Central memory CD4-positive, alpha-beta T cell (primary cell): ENCODE measurements around the gene KMT2C.
"Not testable (repeated sequence)": the region's sequence is repeated elsewhere in the genome, so short reads cannot be mapped to it uniquely, and the experiment has no call there.

Source experiments
- DNase-seq: peaks from one replicate; pipeline ENCODE4 v3.0.0; 2022

Gene KMT2C

GRCh38 chr7:152286972-152287371 is 148.8 kb downstream of the KMT2C start:
- not testable (repeated sequence) for DNase-seq

GRCh38 chr7:152286219-152286618 is 149.6 kb downstream of the KMT2C start:
- DNase-seq: not testable (repeated sequence)

GRCh38 chr7:152284998-152285397 is 150.8 kb downstream of the KMT2C start:
- DNase-seq: not testable (repeated sequence)

- DNase-seq: not testable (repeated sequence)
Measured at GRCh38 chr7:152277687-152278086, 158.1 kb downstream of the KMT2C start.

DNA sequence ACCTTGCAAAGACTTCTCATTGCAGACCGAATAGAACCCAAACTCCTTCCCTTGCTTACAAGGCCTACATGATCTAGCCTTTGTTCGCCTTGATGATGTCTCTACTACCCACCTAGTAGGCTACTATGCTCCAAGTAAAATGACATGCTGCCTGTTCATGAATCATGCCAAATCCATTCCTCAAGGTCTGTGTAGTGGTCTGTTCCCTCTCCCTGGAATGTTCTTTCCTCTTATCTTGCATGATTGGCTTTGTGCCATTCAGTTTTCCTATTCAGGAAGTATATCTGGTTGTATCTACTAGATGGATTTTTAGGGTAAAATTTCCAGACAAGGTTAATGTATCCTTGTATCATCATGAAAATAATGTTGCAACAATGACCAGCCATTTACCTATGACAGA is 165.4 kb downstream of the KMT2C start:
- not testable (repeated sequence) for DNase-seq

DNA sequence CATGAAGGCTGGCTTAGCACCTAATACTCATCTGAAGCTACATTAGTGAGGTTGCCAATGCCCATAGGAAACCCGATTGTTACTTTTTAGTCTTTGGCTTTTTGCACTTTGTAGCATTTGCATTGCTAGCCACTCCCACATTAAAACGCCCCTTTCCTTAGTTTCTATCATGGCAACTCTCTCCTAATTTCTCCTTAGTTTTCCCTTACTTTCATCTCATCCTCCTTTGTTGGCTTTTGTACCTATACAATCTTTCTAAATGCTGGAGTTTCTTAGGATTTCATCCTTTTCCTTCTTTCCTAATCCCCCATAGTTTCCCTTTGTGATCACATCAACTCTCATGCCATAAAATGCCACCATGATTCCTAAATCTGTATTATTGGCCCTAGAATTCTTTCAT is 168.9 kb downstream of the KMT2C start:
- not testable (repeated sequence) for DNase-seq

GRCh38 chr7:152264915-152265314 is 170.9 kb downstream of the KMT2C start:
- DNase-seq: not testable (repeated sequence)

DNA sequence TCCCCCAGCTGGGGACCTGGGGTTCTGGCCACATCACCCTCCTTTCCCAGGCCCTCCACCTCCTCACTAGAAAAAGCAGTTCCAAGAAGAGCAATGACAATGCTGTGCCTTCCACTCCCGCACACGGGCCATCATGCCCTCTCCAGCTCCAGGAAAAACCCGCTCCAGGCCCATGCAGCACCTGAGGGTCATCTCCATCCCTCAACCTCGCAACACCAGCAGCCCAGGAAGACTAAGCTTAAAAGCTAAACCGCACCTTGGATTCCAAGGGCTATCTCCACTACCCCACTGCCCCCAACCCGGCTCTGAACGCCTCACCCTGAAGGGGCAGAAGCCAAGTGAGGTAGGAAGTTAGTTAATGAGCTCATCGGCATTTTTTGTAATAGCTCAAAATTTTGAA is 173.7 kb downstream of the KMT2C start:
- DNase-seq: not testable (repeated sequence)

GRCh38 chr7:152259645-152260044 is 176.2 kb downstream of the KMT2C start:
- DNase-seq: not testable (repeated sequence)

- DNase-seq: not testable (repeated sequence)
Measured at GRCh38 chr7:152247851-152248250, 188.0 kb downstream of the KMT2C start.

DNA sequence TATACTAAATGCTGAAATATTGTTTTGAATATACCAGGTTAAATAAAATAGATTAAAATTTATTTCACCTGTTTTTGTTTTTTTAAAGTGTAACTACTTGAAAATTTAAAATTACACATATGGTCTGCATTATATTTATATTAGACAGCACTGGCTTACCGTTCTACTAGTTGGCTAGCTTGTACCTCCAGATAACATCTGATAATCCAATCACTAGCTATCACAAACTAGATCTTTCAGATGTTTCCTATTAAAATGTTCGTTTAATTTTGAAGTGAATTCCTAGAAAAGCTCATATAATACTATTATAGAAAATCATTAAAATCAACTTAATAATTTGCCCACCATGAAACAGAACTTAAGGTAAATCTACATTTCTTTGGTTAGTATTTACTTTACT is 190.4 kb downstream of the KMT2C start:
- not testable (repeated sequence) for DNase-seq

DNA sequence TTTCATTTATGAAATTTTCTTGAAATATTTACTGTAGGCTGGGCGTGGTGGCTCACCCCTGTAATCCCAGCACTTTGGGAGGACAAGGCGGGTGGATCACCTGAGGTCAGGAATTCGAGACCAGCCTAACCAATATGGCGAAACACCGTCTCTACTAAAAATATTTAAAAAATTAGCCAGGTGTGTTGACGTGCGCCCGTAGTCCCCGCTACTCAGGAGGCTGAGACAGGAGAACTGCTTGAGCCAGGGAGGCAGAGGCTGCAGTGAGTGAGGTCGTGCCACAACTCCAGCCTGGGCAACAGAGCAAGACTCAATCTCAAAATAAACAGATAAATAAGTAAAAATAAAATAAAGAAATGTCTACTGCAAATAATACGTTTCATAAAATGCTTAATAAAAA is 192.3 kb downstream of the KMT2C start:
- DNase-seq: not testable (repeated sequence)

DNA sequence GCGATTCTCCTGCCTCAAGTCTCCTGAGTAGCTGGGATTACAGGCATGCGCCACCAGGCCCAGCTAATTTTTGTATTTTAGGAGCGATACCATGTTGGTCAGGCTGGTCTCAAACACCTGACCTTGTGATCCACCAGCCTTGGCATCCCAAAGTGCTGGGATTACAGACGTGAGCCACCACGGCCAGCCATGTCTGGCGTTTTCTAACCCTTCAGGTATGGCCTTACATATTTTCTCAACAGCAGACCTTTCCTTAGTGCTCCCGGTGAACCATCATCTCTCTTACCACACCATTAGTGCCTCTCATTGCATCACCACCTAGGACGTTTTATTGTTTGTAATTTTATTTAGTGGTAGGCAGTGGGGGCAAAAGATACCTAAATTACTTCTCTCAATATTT is 194.5 kb downstream of the KMT2C start:
- not testable (repeated sequence) for DNase-seq

DNA sequence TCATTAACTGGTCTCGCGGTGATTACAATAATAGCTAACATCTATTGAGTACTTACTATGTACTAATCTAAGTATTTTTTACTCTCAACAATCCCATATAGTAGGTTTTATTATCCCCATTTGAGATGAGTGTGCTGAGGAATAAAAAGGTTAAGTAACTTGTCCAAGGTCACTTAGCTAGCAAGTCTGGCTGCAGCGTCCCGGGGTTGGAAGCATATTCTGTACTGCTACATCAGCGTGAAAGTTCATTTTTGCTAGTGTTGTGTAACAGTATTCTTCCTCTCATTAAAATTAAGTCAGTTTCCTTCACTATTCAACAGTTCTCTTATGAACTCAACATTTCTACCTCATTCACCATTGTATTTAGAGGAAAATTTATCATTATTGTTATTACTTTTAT is 199.5 kb downstream of the KMT2C start:
- not testable (repeated sequence) for DNase-seq

- DNase-seq: not testable (repeated sequence)
Measured at GRCh38 chr7:152234421-152234820, 201.4 kb downstream of the KMT2C start.

DNA sequence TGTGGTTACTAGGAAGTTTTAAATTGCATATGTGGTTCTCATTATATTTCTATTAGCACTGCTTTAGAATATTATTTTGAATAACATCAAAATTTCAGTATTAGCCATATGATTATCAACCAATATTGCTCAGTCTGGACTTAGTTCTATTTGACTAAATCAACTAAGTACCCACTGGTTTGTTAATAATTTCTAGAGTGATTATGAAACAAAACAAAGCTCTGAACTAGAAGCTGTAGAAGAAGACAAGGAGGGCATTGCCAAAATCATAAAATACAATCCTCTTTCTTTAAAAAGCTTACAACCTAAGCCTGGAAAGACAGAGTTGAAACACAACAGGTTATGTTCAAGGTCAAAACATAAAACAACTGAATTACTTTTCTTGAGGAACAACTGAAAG is 204.7 kb downstream of the KMT2C start:
- no peak for DNase-seq

- DNase-seq: not testable (repeated sequence)
Measured at GRCh38 chr7:152219556-152219955, 216.2 kb downstream of the KMT2C start.

DNA sequence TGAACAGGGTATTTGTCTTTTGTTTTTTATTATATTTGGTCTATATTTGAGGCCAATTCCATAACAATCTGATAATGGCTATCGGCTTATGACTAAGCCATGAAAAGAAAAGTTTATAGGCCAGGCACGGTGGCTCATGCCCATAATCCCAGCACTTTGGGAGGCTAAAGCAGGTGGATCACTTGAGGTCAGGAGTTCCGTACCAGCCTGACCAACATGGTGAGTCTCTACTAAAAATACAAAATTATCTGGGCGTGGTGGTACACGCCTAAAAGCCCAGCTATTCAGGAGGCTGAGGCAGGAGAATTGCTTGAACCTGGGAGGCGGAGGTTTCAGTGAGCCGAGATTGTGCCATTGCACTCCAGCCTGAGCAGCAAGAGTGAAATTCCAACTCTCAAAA is 227.0 kb downstream of the KMT2C start:
- not testable (repeated sequence) for DNase-seq

- DNase-seq: not testable (repeated sequence)
Measured at GRCh38 chr7:152204417-152204816, 231.4 kb downstream of the KMT2C start.

DNA sequence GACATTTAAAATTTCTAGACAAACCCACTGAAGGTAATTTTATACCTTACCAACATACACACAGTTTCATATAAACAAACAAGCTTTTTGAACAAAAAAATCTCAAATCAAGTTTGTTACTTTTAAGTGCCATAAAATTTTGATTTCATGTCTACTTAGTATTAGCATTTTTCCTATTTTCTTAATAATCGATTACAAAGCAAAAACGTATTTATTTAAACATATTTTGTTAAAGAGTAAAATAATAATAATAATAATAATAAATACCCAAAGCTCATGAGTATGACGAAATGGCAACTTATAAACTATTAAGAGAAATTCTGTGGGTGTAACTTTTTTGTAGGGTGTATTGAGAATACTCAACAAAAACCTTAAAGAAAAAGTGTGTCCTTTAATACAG is 232.7 kb downstream of the KMT2C start:
- no peak for DNase-seq

DNA sequence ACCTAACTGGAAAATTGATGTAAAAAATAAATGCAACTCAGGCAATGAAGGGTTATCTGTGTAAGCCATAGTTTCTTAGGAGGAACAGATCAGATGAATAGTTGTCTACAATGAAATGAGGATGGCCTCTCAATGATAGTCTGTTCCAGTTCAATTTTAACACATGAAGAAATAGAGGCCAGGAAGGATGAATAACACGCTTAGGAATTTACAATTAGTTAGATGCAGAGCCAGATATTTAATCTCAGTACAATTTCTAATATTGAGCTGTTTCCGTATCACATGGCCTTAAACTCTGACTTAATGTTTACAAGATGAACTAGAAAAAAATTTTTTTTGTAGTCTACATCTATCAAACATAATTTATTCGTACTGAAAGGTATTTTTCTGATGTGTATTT is 233.7 kb downstream of the KMT2C start:
- no peak for DNase-seq

GRCh38 chr7:152200395-152200794 is 235.4 kb downstream of the KMT2C start:
- DNase-seq: no peak

- no peak for DNase-seq
Measured at GRCh38 chr7:152196391-152196790, 239.4 kb downstream of the KMT2C start.

DNA sequence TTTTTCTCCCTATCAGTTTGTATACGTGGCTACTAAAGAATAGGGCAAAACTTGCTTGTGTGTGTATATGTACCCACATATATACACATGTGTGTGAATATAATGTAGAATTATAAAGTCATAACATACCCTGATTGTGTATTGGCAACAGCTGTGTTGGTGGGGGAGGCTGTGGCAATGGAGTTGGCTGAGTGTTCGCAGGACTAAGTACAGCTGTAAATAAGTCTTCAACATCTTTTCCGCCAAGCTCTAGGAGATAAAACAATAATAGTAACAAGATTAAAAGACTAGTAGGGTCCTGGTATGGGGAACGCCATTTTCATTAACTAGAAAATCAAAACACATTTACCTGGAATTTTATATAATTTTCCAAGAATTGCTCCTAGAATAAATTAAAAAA is 241.9 kb downstream of the KMT2C start:
- DNase-seq: no peak

DNA sequence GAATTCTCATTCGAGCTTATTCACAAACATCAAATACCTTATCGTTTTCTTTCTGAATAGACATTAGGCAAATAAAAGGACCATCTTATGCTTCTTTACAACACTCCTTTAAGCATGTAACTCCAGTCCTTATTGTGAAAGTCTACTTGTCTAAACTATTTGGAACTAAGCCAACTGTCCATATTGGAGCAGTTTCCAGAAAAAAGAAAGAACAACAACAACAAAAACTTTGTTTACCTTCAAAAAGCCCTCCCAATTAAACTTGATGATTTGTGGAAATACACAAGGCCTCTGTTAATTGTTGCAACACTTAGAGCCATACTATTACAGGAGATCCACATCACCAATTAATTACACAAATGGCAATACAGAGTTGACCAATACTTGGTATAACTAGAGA is 246.7 kb downstream of the KMT2C start:
- no peak for DNase-seq

- no peak for DNase-seq
Measured at GRCh38 chr7:152185558-152185957, 250.2 kb downstream of the KMT2C start.
